Fibroblast of skin of scalp (primary cell): ENCODE measurements around the gene RAB33A.
"Not testable (repeated sequence)": the region's sequence is repeated elsewhere in the genome, so short reads cannot be mapped to it uniquely, and the experiment has no call there.

Source experiments
- DNase-seq: peaks from one replicate; pipeline ENCODE4 v3.0.0-alpha.2; 2013

RAB33A gene

GRCh38 chrX:130172127-130172845 lies 524 bp downstream of the RAB33A start:
- no peak for DNase-seq

GRCh38 chrX:130173190-130173895 lies 1.6 kb downstream of the RAB33A start:
- peak; percentile 78 for DNase-seq

GRCh38 chrX:130174045-130174704 lies 2.4 kb downstream of the RAB33A start:
- DNase-seq: peak; percentile 72

GRCh38 chrX:130174937-130175336 lies 3.2 kb downstream of the RAB33A start:
- no peak for DNase-seq

GRCh38 chrX:130176354-130176776 lies 4.6 kb downstream of the RAB33A start:
- DNase-seq: no peak

GRCh38 chrX:130176942-130177341 lies 5.2 kb downstream of the RAB33A start:
- no peak for DNase-seq

GRCh38 chrX:130179170-130179569 lies 7.4 kb downstream of the RAB33A start:
- no peak for DNase-seq

- peak; percentile 38 for DNase-seq
Measured at GRCh38 chrX:130179579-130180215, 7.9 kb downstream of the RAB33A start.

- DNase-seq: no peak
Measured at GRCh38 chrX:130184168-130184567, 12.4 kb downstream of the RAB33A start.

- no peak for DNase-seq
Measured at GRCh38 chrX:130184857-130185256, 13.1 kb downstream of the RAB33A start.

- no peak for DNase-seq
Measured at GRCh38 chrX:130186651-130187050, 14.9 kb downstream of the RAB33A start.

GRCh38 chrX:130190801-130191200 lies 19.0 kb downstream of the RAB33A start:
- DNase-seq: no peak

GRCh38 chrX:130196466-130196865 lies 24.7 kb downstream of the RAB33A start:
- DNase-seq: peak; percentile 40

- no peak for DNase-seq
Measured at GRCh38 chrX:130197464-130197863, 25.7 kb downstream of the RAB33A start.

GRCh38 chrX:130204647-130205046 lies 32.9 kb downstream of the RAB33A start:
- no peak for DNase-seq

GRCh38 chrX:130211415-130212186 lies 39.8 kb downstream of the RAB33A start:
- no peak for DNase-seq

GRCh38 chrX:130212371-130212770 lies 40.6 kb downstream of the RAB33A start:
- DNase-seq: no peak

GRCh38 chrX:130213376-130213775 lies 41.6 kb downstream of the RAB33A start:
- no peak for DNase-seq

GRCh38 chrX:130216320-130216719 lies 44.6 kb downstream of the RAB33A start:
- no peak for DNase-seq

GRCh38 chrX:130224810-130225209 lies 53.0 kb downstream of the RAB33A start:
- no peak for DNase-seq

- no peak for DNase-seq
Measured at GRCh38 chrX:130228871-130229270, 57.1 kb downstream of the RAB33A start.

GRCh38 chrX:130231184-130231583 lies 59.4 kb downstream of the RAB33A start:
- not testable (repeated sequence) for DNase-seq
